ENCODE measurements around the gene HECTD1. TPM values are rescaled to one million over a fixed set of nuclear protein-coding genes. Genes with fewer than 3 reads are reported as not detected.

The HECTD1 gene
- total RNA-seq, 1 donor from 2014 or later: 110 TPM

DNA sequence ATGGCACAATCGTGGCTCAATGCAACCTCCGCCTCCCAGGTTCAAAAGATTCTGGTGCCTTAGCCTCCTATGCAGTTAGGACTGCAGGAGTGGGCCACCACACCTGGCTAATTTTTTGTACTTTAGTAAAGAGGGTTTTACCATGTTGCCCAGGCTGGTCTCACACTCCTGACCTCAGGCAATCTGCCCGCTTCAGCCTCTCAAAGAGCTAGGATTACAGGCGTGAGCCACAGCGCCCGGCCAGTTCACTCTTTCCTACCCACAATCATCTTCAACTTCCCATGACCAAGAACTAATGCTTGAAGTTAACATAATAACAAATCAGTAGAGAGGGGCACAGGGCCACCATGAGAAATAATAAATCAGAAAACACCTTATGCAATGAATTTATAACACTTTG is 82.4 kb downstream of the HECTD1 start:
- Mint-ChIP-seq H3K9me3 (ENCODE audit: unreplicated experiment) (no peaks in the 10 kb centered on the region), H3K4me1 (ENCODE audit: low read depth, unreplicated experiment) (peaks cover 2% of the 10 kb centered on the region), H3K27me3 (ENCODE audit: low read depth, unreplicated experiment) (no peaks in the 10 kb centered on the region), H3K4me3 (ENCODE audit: unreplicated experiment) (no peak overlapping the region), H3K27ac (ENCODE audit: unreplicated experiment) (no peak overlapping the region), H3K36me3 (ENCODE audit: low read depth, unreplicated experiment) (peaks cover 12% of the 10 kb centered on the region)
- FAIRE-seq: no peak
- Histone ChIP-seq H3K4me1 (ENCODE audit: insufficient read depth, low read length) (no peaks in the 10 kb centered on the region), H3K27ac (ENCODE audit: low read depth, low read length) (no peak overlapping the region), H2AFZ (ENCODE audit: low read depth, low read length) (no peak overlapping the region), H4K20me1 (ENCODE audit: insufficient read depth, low read length) (no peaks in the 10 kb centered on the region), H3K4me2 (ENCODE audit: low read length) (no peak overlapping the region), H3K79me2 (ENCODE audit: insufficient read depth, low read length) (no peaks in the 10 kb centered on the region), H3K27me3 (ENCODE audit: insufficient read depth, low read length) (no peaks in the 10 kb centered on the region), H3K4me3 (ENCODE audit: insufficient read depth, low read depth, low read length) (no peak overlapping the region), H3K9me3 (ENCODE audit: insufficient read depth, low read depth, low read length) (no peaks in the 10 kb centered on the region), H3K9ac (ENCODE audit: low read length) (no peak overlapping the region), H3K36me3 (ENCODE audit: insufficient read depth, low read length) (peaks cover 50% of the 10 kb centered on the region)
- TF ChIP-seq, protein P1, sequence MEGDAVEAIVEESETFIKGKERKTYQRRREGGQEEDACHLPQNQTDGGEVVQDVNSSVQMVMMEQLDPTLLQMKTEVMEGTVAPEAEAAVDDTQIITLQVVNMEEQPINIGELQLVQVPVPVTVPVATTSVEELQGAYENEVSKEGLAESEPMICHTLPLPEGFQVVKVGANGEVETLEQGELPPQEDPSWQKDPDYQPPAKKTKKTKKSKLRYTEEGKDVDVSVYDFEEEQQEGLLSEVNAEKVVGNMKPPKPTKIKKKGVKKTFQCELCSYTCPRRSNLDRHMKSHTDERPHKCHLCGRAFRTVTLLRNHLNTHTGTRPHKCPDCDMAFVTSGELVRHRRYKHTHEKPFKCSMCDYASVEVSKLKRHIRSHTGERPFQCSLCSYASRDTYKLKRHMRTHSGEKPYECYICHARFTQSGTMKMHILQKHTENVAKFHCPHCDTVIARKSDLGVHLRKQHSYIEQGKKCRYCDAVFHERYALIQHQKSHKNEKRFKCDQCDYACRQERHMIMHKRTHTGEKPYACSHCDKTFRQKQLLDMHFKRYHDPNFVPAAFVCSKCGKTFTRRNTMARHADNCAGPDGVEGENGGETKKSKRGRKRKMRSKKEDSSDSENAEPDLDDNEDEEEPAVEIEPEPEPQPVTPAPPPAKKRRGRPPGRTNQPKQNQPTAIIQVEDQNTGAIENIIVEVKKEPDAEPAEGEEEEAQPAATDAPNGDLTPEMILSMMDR (IDR thresholded peaks at IDR 0.05; ENCODE audit: insufficient read depth, low read depth, low read length): no peak
- TF ChIP-seq EZH2 (IDR thresholded peaks at IDR 0.05; ENCODE audit: insufficient read depth, low read length): no peak
- DNase-seq (ENCODE audit: low read depth): no peak

DNA sequence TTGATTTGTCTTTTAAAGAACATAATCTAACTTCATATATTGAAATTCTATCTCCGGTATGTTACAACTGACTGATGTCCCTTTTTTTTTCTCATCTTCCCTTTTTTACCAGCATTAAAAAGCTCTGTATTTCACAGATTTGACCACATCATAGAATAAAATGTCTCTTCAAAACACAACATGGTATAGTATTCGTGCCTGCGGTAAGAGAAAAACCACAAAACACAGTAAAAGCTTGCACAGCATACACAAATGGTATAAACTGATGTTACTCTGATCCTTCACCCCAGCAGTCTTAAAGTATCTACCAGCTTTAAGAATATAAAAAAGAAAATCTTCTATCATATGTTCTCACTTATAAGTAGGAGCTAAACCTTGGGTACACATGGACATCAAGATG is 83.4 kb downstream of the HECTD1 start:
- H4K20me1 ChIP-seq (ENCODE audit: insufficient read depth, low read length): no peaks in the 10 kb centered on the region
- H3K79me2 ChIP-seq (ENCODE audit: insufficient read depth, low read length): no peaks in the 10 kb centered on the region
- no peaks in the 10 kb centered on the region for H3K27me3 ChIP-seq (ENCODE audit: insufficient read depth, low read length)
- H3K36me3 ChIP-seq (ENCODE audit: insufficient read depth, low read length): peaks cover 51% of the 10 kb centered on the region
- Mint-ChIP-seq H3K4me3 (ENCODE audit: unreplicated experiment) (no peak overlapping the region), H3K4me1 (ENCODE audit: low read depth, unreplicated experiment) (peaks cover 2% of the 10 kb centered on the region), H3K9me3 (ENCODE audit: unreplicated experiment) (no peaks in the 10 kb centered on the region), H3K27me3 (ENCODE audit: low read depth, unreplicated experiment) (no peaks in the 10 kb centered on the region), H3K36me3 (ENCODE audit: low read depth, unreplicated experiment) (peaks cover 12% of the 10 kb centered on the region), H3K27ac (ENCODE audit: unreplicated experiment) (no peak overlapping the region)
- DNase-seq (ENCODE audit: low read depth) (no peak), FAIRE-seq (no peak)
- no peak overlapping the region for H3K9ac ChIP-seq (ENCODE audit: low read length)
- H3K9me3 ChIP-seq (ENCODE audit: insufficient read depth, low read depth, low read length): no peaks in the 10 kb centered on the region
- no peak overlapping the region for H3K27ac ChIP-seq (ENCODE audit: low read depth, low read length)
- TF ChIP-seq, protein P1 (IDR thresholded peaks at IDR 0.05; ENCODE audit: insufficient read depth, low read depth, low read length): no peak
- no peak for TF ChIP-seq EZH2 (IDR thresholded peaks at IDR 0.05; ENCODE audit: insufficient read depth, low read length)
- H3K4me1 ChIP-seq (ENCODE audit: insufficient read depth, low read length): no peaks in the 10 kb centered on the region
- H2AFZ ChIP-seq (ENCODE audit: low read depth, low read length): no peak overlapping the region
- no peak overlapping the region for H3K4me3 ChIP-seq (ENCODE audit: insufficient read depth, low read depth, low read length)
- no peak overlapping the region for H3K4me2 ChIP-seq (ENCODE audit: low read length)

DNA sequence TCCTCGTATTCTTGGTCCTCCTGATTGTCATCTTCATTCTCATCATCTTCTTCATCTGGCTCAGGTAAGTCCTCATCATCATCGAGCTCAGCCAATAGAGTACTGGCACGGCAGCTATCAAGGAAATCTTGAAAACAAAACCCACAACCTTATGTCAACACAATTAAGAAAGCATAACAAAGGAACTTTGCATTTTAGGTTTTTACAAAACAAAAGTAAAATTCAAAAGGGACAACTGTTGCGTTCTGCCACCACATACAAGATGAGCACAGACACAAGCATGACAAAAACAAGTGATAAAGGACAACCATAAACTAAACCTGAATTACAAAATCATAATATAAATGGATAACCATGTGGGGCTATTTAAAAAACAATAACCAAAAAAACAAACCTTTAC is 84.7 kb downstream of the HECTD1 start:
- peaks cover 44% of the 10 kb centered on the region for H3K36me3 ChIP-seq (ENCODE audit: insufficient read depth, low read length)
- no peaks in the 10 kb centered on the region for H3K79me2 ChIP-seq (ENCODE audit: insufficient read depth, low read length)
- H3K27me3 ChIP-seq (ENCODE audit: insufficient read depth, low read length): no peaks in the 10 kb centered on the region
- no peaks in the 10 kb centered on the region for H4K20me1 ChIP-seq (ENCODE audit: insufficient read depth, low read length)
- TF ChIP-seq EZH2 (IDR thresholded peaks at IDR 0.05; ENCODE audit: insufficient read depth, low read length): no peak
- TF ChIP-seq, protein P1 (IDR thresholded peaks at IDR 0.05; ENCODE audit: insufficient read depth, low read depth, low read length): no peak
- H3K9ac ChIP-seq (ENCODE audit: low read length): no peak overlapping the region
- H3K9me3 Mint-ChIP-seq (ENCODE audit: unreplicated experiment): peaks cover 2% of the 10 kb centered on the region
- H3K36me3 Mint-ChIP-seq (ENCODE audit: low read depth, unreplicated experiment): peaks cover 6% of the 10 kb centered on the region
- H3K4me2 ChIP-seq (ENCODE audit: low read length): no peak overlapping the region
- H3K4me1 ChIP-seq (ENCODE audit: insufficient read depth, low read length): no peaks in the 10 kb centered on the region
- DNase-seq (ENCODE audit: low read depth): no peak
- no peak for FAIRE-seq
- H2AFZ ChIP-seq (ENCODE audit: low read depth, low read length): no peak overlapping the region
- peaks cover 2% of the 10 kb centered on the region for H3K4me1 Mint-ChIP-seq (ENCODE audit: low read depth, unreplicated experiment)
- no peaks in the 10 kb centered on the region for H3K27me3 Mint-ChIP-seq (ENCODE audit: low read depth, unreplicated experiment)
- H3K27ac ChIP-seq (ENCODE audit: low read depth, low read length): no peak overlapping the region
- H3K27ac Mint-ChIP-seq (ENCODE audit: unreplicated experiment): no peak overlapping the region
- H3K4me3 Mint-ChIP-seq (ENCODE audit: unreplicated experiment): no peak overlapping the region
- no peaks in the 10 kb centered on the region for H3K9me3 ChIP-seq (ENCODE audit: insufficient read depth, low read depth, low read length)
- H3K4me3 ChIP-seq (ENCODE audit: insufficient read depth, low read depth, low read length): no peak overlapping the region
